Transverse colon (tissue), 4 donors: ENCODE measurements around the gene GCFC2.

Experiments
- EP300 ChIP-seq: sonication (generic); formaldehyde crosslinking; IDR thresholded peaks from one replicate; pipeline ENCODE4 v1.6.1; 2017; ENCODE audit warnings: antibody characterized with exemption, low read depth
- POLR2A ChIP-seq: fragments of 450-650 bp; IDR thresholded peaks from one replicate; pipeline ENCODE4 v1.6.1; 2016; ENCODE audit warnings: antibody characterized with exemption, mild to moderate bottlenecking, moderate library complexity
- POLR2AphosphoS5 ChIP-seq, 3 donors: sonication (generic); formaldehyde crosslinking; IDR thresholded peaks; one replicate each; pipeline ENCODE4 v1.6.1; 2016; ENCODE audit warnings: antibody characterized with exemption in 3 of 3
- TF ChIP-seq, protein P1 (sequence below), 5 experiments: fragments of 200-600 bp in 3 of 5; fragments of 450-650 bp in 2 of 5; sonication (generic) in 3 of 5; IDR thresholded peaks; 1 replicate in 2 of 5; 2 replicates in 3 of 5; pipeline ENCODE4 v1.5.1; 2016 to 2017; ENCODE audit warnings: antibody characterized with exemption in 5 of 5, inconsistent platforms in 3 of 5, mild to moderate bottlenecking in 2 of 5, moderate library complexity in 1 of 5

DNA sequence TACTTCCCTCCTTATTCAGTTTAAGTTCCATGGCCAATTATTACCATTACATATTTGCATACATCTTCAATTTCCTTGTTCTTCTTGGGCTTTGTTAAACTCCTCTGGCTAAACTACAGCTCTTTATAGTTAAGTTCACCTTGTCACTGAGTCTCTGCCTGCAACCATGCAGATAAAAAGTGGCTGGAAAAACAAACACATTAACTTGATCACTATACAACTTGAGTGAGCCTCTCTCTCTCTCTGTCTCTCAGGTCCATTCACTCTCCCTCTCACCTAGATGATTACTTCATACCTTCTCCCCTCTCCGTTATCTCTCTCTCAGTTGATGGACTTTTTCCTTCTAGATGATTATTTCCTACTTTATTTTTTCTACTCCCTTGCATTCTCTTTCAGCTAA lies 30.3 kb downstream of the GCFC2 start:
- TF ChIP-seq, protein P1, sequence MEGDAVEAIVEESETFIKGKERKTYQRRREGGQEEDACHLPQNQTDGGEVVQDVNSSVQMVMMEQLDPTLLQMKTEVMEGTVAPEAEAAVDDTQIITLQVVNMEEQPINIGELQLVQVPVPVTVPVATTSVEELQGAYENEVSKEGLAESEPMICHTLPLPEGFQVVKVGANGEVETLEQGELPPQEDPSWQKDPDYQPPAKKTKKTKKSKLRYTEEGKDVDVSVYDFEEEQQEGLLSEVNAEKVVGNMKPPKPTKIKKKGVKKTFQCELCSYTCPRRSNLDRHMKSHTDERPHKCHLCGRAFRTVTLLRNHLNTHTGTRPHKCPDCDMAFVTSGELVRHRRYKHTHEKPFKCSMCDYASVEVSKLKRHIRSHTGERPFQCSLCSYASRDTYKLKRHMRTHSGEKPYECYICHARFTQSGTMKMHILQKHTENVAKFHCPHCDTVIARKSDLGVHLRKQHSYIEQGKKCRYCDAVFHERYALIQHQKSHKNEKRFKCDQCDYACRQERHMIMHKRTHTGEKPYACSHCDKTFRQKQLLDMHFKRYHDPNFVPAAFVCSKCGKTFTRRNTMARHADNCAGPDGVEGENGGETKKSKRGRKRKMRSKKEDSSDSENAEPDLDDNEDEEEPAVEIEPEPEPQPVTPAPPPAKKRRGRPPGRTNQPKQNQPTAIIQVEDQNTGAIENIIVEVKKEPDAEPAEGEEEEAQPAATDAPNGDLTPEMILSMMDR (IDR thresholded peaks at IDR 0.05) = no peak
- no peak for TF ChIP-seq EP300
- no peak for TF ChIP-seq POLR2AphosphoS5 (IDR thresholded peaks at IDR 0.05)
- no peak for TF ChIP-seq POLR2A
